ENCODE data around the gene IGFN1. TPM values are rescaled to one million over a fixed set of nuclear protein-coding genes. Genes with fewer than 3 reads are reported as not detected.

Gene IGFN1
- total RNA-seq, 3 donors from 2014 or later (not counting 1 experiment from before 2014, with no cell fraction given), result not detected

DNA sequence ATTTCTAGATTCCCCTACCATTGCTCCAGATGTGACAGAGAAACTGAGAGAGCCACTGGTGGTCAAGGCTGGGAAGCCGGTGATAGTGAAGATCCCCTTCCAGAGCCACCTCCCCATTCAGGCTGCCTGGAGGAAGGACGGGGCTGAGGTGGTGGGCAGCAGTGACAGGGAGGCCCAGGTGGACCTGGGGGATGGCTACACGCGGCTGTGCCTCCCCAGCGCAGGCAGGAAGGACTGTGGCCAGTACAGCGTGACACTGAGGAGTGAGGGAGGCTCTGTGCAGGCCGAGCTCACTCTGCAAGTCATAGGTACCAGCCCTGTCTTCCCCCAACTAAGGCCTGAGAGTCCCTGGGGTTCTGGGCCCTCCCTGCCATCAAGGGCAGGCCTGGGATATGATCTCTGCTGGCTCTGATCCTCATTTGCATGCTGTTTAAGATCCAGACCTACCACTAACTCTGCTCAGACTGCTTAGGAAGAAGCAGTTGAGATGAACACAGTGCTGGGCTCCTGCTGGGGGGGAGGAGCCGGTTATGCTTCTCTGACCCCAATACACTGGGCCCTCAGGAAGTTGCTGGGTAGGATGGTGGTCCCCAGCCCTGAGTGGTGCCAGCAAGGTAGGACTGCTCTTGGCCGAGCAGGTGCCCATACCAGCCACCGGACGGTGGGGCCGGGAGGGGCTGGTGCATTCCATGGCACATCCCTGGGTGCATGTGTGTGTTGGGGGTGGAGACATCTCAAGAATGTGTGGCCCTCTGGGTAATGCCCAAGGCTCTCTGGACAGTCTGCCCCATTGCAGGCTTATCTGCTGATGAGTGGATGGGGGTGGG is 25.1 kb downstream of the IGFN1 start:
- H3K4me3 ChIP-seq (ENCODE audit: low read length), result no peak overlapping the region
- no peaks in the 10 kb centered on the region for H3K27me3 ChIP-seq (ENCODE audit: control insufficient read depth, insufficient read depth, low read length)
- no peaks in the 10 kb centered on the region for H3K4me1 Mint-ChIP-seq
- H3K4me3 Mint-ChIP-seq, result no peak overlapping the region
- no peak overlapping the region for H3K27ac Mint-ChIP-seq
- intact Hi-C loops (cut with micrococcal nuclease), result no loop called here
- WGBS (ENCODE audit: insufficient coverage), result 83% methylated on average over 12 of the region's 12 CpGs
- H3K27me3 Mint-ChIP-seq (ENCODE audit: low read depth in 2 of 2), result peaks cover 14 to 16% of the 10 kb centered on the region in 2 donors
- TF ChIP-seq, protein P1, sequence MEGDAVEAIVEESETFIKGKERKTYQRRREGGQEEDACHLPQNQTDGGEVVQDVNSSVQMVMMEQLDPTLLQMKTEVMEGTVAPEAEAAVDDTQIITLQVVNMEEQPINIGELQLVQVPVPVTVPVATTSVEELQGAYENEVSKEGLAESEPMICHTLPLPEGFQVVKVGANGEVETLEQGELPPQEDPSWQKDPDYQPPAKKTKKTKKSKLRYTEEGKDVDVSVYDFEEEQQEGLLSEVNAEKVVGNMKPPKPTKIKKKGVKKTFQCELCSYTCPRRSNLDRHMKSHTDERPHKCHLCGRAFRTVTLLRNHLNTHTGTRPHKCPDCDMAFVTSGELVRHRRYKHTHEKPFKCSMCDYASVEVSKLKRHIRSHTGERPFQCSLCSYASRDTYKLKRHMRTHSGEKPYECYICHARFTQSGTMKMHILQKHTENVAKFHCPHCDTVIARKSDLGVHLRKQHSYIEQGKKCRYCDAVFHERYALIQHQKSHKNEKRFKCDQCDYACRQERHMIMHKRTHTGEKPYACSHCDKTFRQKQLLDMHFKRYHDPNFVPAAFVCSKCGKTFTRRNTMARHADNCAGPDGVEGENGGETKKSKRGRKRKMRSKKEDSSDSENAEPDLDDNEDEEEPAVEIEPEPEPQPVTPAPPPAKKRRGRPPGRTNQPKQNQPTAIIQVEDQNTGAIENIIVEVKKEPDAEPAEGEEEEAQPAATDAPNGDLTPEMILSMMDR (IDR thresholded peaks at IDR 0.05), result no peak
- H3K9me3 Mint-ChIP-seq, result no peaks in the 10 kb centered on the region
- DNase-seq, result peak in 1 of 2 donors; percentile 10
- no peaks in the 10 kb centered on the region for H3K36me3 ChIP-seq (ENCODE audit: control insufficient read depth, insufficient read depth, low read length)
- no peak for ATAC-seq
- no peaks in the 10 kb centered on the region for H3K36me3 Mint-ChIP-seq
- H3K4me1 ChIP-seq (ENCODE audit: control insufficient read depth, insufficient read depth, low read length), result no peaks in the 10 kb centered on the region
- no peak overlapping the region for H3K27ac ChIP-seq (ENCODE audit: low read length)
- no peaks in the 10 kb centered on the region for H3K9me3 ChIP-seq (ENCODE audit: control insufficient read depth, insufficient read depth, low read length)

GRCh38 chr1:201216395-201217085 is 25.9 kb downstream of the IGFN1 start:
- Histone ChIP-seq H3K9me3 (ENCODE audit: control insufficient read depth, insufficient read depth, low read length) (no peaks in the 10 kb centered on the region), H3K4me1 (ENCODE audit: control insufficient read depth, insufficient read depth, low read length) (no peaks in the 10 kb centered on the region), H3K27ac (ENCODE audit: low read length) (no peak overlapping the region), H3K27me3 (ENCODE audit: control insufficient read depth, insufficient read depth, low read length) (no peaks in the 10 kb centered on the region), H3K4me3 (ENCODE audit: low read length) (no peak overlapping the region), H3K36me3 (ENCODE audit: control insufficient read depth, insufficient read depth, low read length) (no peaks in the 10 kb centered on the region)
- Mint-ChIP-seq H3K36me3 (no peaks in the 10 kb centered on the region), H3K27ac (no peak overlapping the region), H3K4me1 (no peaks in the 10 kb centered on the region), H3K27me3 (ENCODE audit: low read depth in 2 of 2) (peaks cover 6 to 8% of the 10 kb centered on the region in 2 donors), H3K9me3 (no peaks in the 10 kb centered on the region), H3K4me3 (no peak overlapping the region)
- TF ChIP-seq, protein P1 (IDR thresholded peaks at IDR 0.05), result no peak
- WGBS (ENCODE audit: insufficient coverage), result 86% methylated on average over 20 of the region's 20 CpGs
- intact Hi-C loops (cut with micrococcal nuclease), result no loop called here
- peak in 1 of 2 donors; percentile 4 for DNase-seq
- no peak for ATAC-seq

GRCh38 chr1:201217146-201217545 is 26.5 kb downstream of the IGFN1 start:
- no peak for ATAC-seq
- H3K27ac ChIP-seq (ENCODE audit: low read length), result no peak overlapping the region
- no peaks in the 10 kb centered on the region for H3K9me3 ChIP-seq (ENCODE audit: control insufficient read depth, insufficient read depth, low read length)
- Mint-ChIP-seq H3K4me1 (no peaks in the 10 kb centered on the region), H3K36me3 (no peaks in the 10 kb centered on the region), H3K4me3 (no peak overlapping the region), H3K27ac (no peak overlapping the region), H3K27me3 (ENCODE audit: low read depth in 2 of 2) (peaks cover 0 to 4% of the 10 kb centered on the region in 2 donors), H3K9me3 (no peaks in the 10 kb centered on the region)
- no peak overlapping the region for H3K4me3 ChIP-seq (ENCODE audit: low read length)
- no peaks in the 10 kb centered on the region for H3K36me3 ChIP-seq (ENCODE audit: control insufficient read depth, insufficient read depth, low read length)
- TF ChIP-seq, protein P1 (IDR thresholded peaks at IDR 0.05), result no peak
- 92% methylated on average over 14 of the region's 14 CpGs for WGBS (ENCODE audit: insufficient coverage)
- intact Hi-C loops (cut with micrococcal nuclease), result no loop called here
- no peaks in the 10 kb centered on the region for H3K27me3 ChIP-seq (ENCODE audit: control insufficient read depth, insufficient read depth, low read length)
- no peak for DNase-seq
- H3K4me1 ChIP-seq (ENCODE audit: control insufficient read depth, insufficient read depth, low read length), result no peaks in the 10 kb centered on the region
